Measurements from ENCODE around the gene DDX39B.

GRCh38 chr6:31528821-31529328 is 12.9 kb downstream of the DDX39B start, which contains the start of gene MCCD1:
- TF ChIP-seq, protein P1, sequence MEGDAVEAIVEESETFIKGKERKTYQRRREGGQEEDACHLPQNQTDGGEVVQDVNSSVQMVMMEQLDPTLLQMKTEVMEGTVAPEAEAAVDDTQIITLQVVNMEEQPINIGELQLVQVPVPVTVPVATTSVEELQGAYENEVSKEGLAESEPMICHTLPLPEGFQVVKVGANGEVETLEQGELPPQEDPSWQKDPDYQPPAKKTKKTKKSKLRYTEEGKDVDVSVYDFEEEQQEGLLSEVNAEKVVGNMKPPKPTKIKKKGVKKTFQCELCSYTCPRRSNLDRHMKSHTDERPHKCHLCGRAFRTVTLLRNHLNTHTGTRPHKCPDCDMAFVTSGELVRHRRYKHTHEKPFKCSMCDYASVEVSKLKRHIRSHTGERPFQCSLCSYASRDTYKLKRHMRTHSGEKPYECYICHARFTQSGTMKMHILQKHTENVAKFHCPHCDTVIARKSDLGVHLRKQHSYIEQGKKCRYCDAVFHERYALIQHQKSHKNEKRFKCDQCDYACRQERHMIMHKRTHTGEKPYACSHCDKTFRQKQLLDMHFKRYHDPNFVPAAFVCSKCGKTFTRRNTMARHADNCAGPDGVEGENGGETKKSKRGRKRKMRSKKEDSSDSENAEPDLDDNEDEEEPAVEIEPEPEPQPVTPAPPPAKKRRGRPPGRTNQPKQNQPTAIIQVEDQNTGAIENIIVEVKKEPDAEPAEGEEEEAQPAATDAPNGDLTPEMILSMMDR (conservative IDR thresholded peaks at IDR 0.05 in 1 of 2, IDR thresholded peaks at IDR 0.05 in 1 of 2; ENCODE audit: extremely low read depth in 1 of 2, insufficient read depth in 1 of 2, low read depth in 1 of 2, low read length in 2 of 2), result no peak
- TF ChIP-seq EZH2 (IDR thresholded peaks at IDR 0.05; ENCODE audit: borderline replicate concordance, low read length), result no peak

Data from mammary epithelial cell (primary cell).